A549 (cell line): ENCODE data around the gene FAM180B. TPM values are rescaled to one million over a fixed set of nuclear protein-coding genes. Genes with fewer than 3 reads are reported as not detected.

Experiments
- ATAC-seq, 2 experiments: fragments of 200-7000 bp in 1 of 2; fragments of >200 bp in 1 of 2; cut with Nextera tagmentation in 1 of 2; cut with Tn5 transposase in 1 of 2; 3 replicates each; pipeline versions ENCODE4 v1.8.0 to v1.9.1; 2018 to 2020; ENCODE audit warnings: mild to moderate bottlenecking in 1 of 2, moderate library complexity in 1 of 2
- CTCF ChIA-PET: fragments of 300-600 bp; sonication (Branson Sonifier 250); formaldehyde crosslinking; extraction: SDS; loops from one replicate; lab custom pipeline; 2021; ENCODE audit warnings: antibody characterized with exemption, inconsistent platforms; lab: Yijun Ruan, JAX
- POLR2A ChIA-PET: fragments of 350-600 bp; formaldehyde crosslinking; extraction: SDS; loops from one replicate; lab custom pipeline; 2021; ENCODE audit warnings: antibody characterized with exemption, inconsistent platforms; lab: Yijun Ruan, JAX
- DNase-seq, 2 experiments: peaks; one replicate each; pipeline versions ENCODE4 v3.0.0 to v3.0.0-alpha.2; 2011 to 2016; ENCODE audit warnings: low read depth in 1 of 2, low spot score in 1 of 2
- FAIRE-seq: peaks from 2 replicates; lab custom pipeline; 2011; peaks lifted over from hg19 to GRCh38; lab: Jason Lieb, UNC
- H3K27ac ChIP-seq, 2 experiments: fragments of >200 bp; sonication (Bioruptor Twin); formaldehyde crosslinking; 3 replicates each; pipeline ENCODE4 v1.5.1; 2016 to 2017
- H3K4me1 ChIP-seq: fragments of >200 bp; sonication (Bioruptor Twin); formaldehyde crosslinking; 3 replicates; pipeline ENCODE4 v1.6.1; 2016
- H3K4me2 ChIP-seq: fragments of >200 bp; sonication (Bioruptor Twin); formaldehyde crosslinking; 3 replicates; pipeline ENCODE4 v1.6.1; 2016
- H3K4me3 ChIP-seq: fragments of >200 bp; sonication (Bioruptor Twin); formaldehyde crosslinking; 3 replicates; pipeline ENCODE4 v1.5.1; 2016
- H3K9me3 ChIP-seq: fragments of >200 bp; sonication (Bioruptor Twin); formaldehyde crosslinking; 3 replicates; pipeline ENCODE4 v1.6.1; 2016
- ATOH8 ChIP-seq: fragments of 250-450 bp; sonication (Bioruptor Pico); IDR thresholded peaks from 2 replicates; pipeline ENCODE4 v1.5.0; 2020; ENCODE audit warnings: low read depth, mild to moderate bottlenecking, moderate library complexity
- BHLHE40 ChIP-seq: IDR thresholded peaks from 2 replicates; pipeline ENCODE4 v1.6.1; 2012; ENCODE audit warnings: low read depth, low read length, inconsistent platforms
- CBX2 ChIP-seq: fragments of 200-600 bp; sonication (generic); IDR thresholded peaks from 2 replicates; pipeline ENCODE4 v1.6.1; 2016; ENCODE audit warnings: low read depth, mild to moderate bottlenecking, borderline replicate concordance
- CBX8 ChIP-seq: fragments of 200-600 bp; sonication (generic); IDR thresholded peaks from 2 replicates; pipeline ENCODE4 v1.6.1; 2016
- CHD2 ChIP-seq: fragments of 150-350 bp; IDR thresholded peaks from 2 replicates; pipeline ENCODE4 v1.6.1; 2014; ENCODE audit warnings: low read length; ENCODE audit not compliant: partially characterized antibody
- ELK1 ChIP-seq: fragments of 150-350 bp; IDR thresholded peaks from 2 replicates; pipeline ENCODE4 v1.6.1; 2014; ENCODE audit warnings: low read depth, mild to moderate bottlenecking, low read length
- ESRRA ChIP-seq: fragments of 150-350 bp; IDR thresholded peaks from 2 replicates; pipeline ENCODE4 v1.6.1; 2014; ENCODE audit warnings: mild to moderate bottlenecking, low read length, borderline replicate concordance
- FOSL2 ChIP-seq, 2 experiments: fragments of 450-650 bp in 1 of 2; fragments of >200 bp in 1 of 2; sonication (Bioruptor Twin) in 1 of 2; formaldehyde crosslinking; IDR thresholded peaks; 2 replicates each; pipeline versions ENCODE4 v1.5.0 to v1.6.1; 2016 to 2020; ENCODE audit warnings: mild to moderate bottlenecking in 1 of 2, moderate library complexity in 1 of 2
- HDAC2 ChIP-seq: fragments of 200-600 bp; sonication (generic); IDR thresholded peaks from 2 replicates; pipeline ENCODE4 v1.6.1; 2016
- HMGXB4 ChIP-seq: fragments of 250-450 bp; sonication (Bioruptor Pico); IDR thresholded peaks from 2 replicates; pipeline ENCODE4 v1.5.0; 2021; ENCODE audit warnings: mild to moderate bottlenecking, moderate library complexity, borderline replicate concordance
- JUNB ChIP-seq: fragments of >200 bp; sonication (Bioruptor Twin); formaldehyde crosslinking; IDR thresholded peaks from 2 replicates; pipeline ENCODE4 v1.6.1; 2016
- KDM1A ChIP-seq: fragments of 200-600 bp; sonication (generic); IDR thresholded peaks from 2 replicates; pipeline ENCODE4 v1.6.1; 2016; ENCODE audit warnings: low read depth, mild to moderate bottlenecking
- MAZ ChIP-seq: fragments of 150-350 bp; IDR thresholded peaks from 2 replicates; pipeline ENCODE4 v1.6.1; 2014; ENCODE audit warnings: antibody characterized with exemption, low read depth, low read length, borderline replicate concordance
- NR3C1 ChIP-seq: fragments of >200 bp; sonication (Bioruptor Twin); formaldehyde crosslinking; IDR thresholded peaks from 3 replicates; pipeline ENCODE4 v1.6.1; 2017
- PHF8 ChIP-seq: fragments of 200-600 bp; sonication (generic); IDR thresholded peaks from 2 replicates; pipeline ENCODE4 v1.6.1; 2016; ENCODE audit warnings: low read depth, mild to moderate bottlenecking, antibody characterized with exemption, moderate library complexity, borderline replicate concordance
- POLR2A ChIP-seq: IDR thresholded peaks from 2 replicates; pipeline ENCODE4 v1.6.1; 2012; ENCODE audit warnings: mild to moderate bottlenecking, low read length
- POLR2AphosphoS2 ChIP-seq: conservative IDR thresholded peaks from 2 replicates; pipeline ENCODE4 v1.6.1; 2012; ENCODE audit warnings: low read length, improper control_type of control experiment, inconsistent platforms
- RARB ChIP-seq: fragments of 250-450 bp; sonication (Bioruptor Pico); IDR thresholded peaks from 2 replicates; pipeline ENCODE4 v1.8.0; 2021; ENCODE audit warnings: mild to moderate bottlenecking, moderate library complexity
- ZC3H11A ChIP-seq: fragments of 450-650 bp; IDR thresholded peaks from 2 replicates; pipeline ENCODE4 v1.6.1; 2014; ENCODE audit warnings: antibody characterized with exemption, mild to moderate bottlenecking
- ZSCAN20 ChIP-seq: fragments of 250-450 bp; sonication (Bioruptor Pico); IDR thresholded peaks from 2 replicates; pipeline ENCODE4 v1.8.0; 2022; ENCODE audit warnings: mild to moderate bottlenecking, moderate library complexity
- WGBS: methylation state at CpG from one replicate; pipeline ENCODE4 v1.1.6; 2017; ENCODE audit errors: missing lambda C conversion rate; 5-methylcytosine and 5-hydroxymethylcytosine counted together
- polyA plus RNA-seq, 4 experiments: library from polyadenylated mRNA; depleted of rRNA in 3 of 4; stranded (reverse); fragments of >200 nt; fragmentation: RNase III in 1 of 4; extraction: RNeasy Plus Mini Kit Qiagen cat#74134 plus additional on column Dnase treatment in 1 of 4; gene quantifications; 2 replicates in 3 of 4; 3 replicates in 1 of 4; pipeline ENCODE4 v1.2.3, GENCODE V29; 2011 to 2017
- TF ChIP-seq, protein P1 (sequence below): fragments of 200-600 bp; sonication (generic); IDR thresholded peaks from 2 replicates; pipeline ENCODE4 v1.6.1; 2016; ENCODE audit warnings: antibody characterized with exemption, mild to moderate bottlenecking, moderate library complexity
- TF ChIP-seq, protein P2 (sequence below): IDR thresholded peaks from 2 replicates; pipeline ENCODE4 v1.6.1; 2012

FAM180B gene
- polyA plus RNA-seq, 2 of the 4 experiments (the other 2 are of a cell fraction) = not detected

- TF ChIP-seq CBX8 = no peak
- no peak for TF ChIP-seq POLR2A
- no peak for TF ChIP-seq RARB (CRISPR knock-in tag)
- TF ChIP-seq HDAC2 = no peak
- TF ChIP-seq, protein P1, sequence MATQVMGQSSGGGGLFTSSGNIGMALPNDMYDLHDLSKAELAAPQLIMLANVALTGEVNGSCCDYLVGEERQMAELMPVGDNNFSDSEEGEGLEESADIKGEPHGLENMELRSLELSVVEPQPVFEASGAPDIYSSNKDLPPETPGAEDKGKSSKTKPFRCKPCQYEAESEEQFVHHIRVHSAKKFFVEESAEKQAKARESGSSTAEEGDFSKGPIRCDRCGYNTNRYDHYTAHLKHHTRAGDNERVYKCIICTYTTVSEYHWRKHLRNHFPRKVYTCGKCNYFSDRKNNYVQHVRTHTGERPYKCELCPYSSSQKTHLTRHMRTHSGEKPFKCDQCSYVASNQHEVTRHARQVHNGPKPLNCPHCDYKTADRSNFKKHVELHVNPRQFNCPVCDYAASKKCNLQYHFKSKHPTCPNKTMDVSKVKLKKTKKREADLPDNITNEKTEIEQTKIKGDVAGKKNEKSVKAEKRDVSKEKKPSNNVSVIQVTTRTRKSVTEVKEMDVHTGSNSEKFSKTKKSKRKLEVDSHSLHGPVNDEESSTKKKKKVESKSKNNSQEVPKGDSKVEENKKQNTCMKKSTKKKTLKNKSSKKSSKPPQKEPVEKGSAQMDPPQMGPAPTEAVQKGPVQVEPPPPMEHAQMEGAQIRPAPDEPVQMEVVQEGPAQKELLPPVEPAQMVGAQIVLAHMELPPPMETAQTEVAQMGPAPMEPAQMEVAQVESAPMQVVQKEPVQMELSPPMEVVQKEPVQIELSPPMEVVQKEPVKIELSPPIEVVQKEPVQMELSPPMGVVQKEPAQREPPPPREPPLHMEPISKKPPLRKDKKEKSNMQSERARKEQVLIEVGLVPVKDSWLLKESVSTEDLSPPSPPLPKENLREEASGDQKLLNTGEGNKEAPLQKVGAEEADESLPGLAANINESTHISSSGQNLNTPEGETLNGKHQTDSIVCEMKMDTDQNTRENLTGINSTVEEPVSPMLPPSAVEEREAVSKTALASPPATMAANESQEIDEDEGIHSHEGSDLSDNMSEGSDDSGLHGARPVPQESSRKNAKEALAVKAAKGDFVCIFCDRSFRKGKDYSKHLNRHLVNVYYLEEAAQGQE = no peak
- TF ChIP-seq JUNB = no peak
- TF ChIP-seq NR3C1 = no peak
- TF ChIP-seq, all 56 proteins: peak for 0
These were observed 30.9 kb downstream of the FAM180B start (continued) for GRCh38 chr11:47617417-47617809.

DNA sequence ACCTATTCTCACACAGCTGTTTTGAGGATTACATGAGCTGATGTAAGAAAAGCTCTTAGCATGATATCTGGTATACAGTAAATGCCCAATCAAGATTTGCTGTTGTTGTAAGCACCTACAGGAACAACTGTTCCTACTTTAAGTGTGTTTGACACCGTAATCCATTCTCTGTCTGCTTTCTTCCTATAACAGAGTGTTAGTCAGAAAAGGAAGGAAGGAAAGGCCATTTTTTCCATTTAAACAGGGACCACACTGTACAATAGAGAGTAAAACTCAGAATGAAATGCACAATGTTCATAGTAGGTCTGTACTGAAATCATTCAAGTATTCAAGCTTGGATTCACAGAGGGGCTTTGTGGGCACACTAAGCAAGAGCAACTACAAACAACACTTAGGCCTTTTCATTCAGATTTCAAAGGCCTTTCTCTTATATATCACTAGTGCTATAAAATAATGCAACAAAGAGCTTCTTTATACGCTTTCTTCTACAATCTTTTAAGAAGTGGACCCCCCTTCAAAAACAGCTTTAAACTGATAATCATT is 34.4 kb downstream of the FAM180B start:
- no peak for ATAC-seq
- WGBS = 95% methylated on average over 2 of the region's 2 CpGs

More for the DNA sequence above, 34.4 kb downstream of the FAM180B start:
- no peak for TF ChIP-seq CHD2
- no peak for TF ChIP-seq ZC3H11A
- no peak for TF ChIP-seq RARB (CRISPR knock-in tag)
- TF ChIP-seq MAZ = no peak
- TF ChIP-seq JUNB = no peak
- TF ChIP-seq ELK1 = no peak
- no peak for TF ChIP-seq HMGXB4 (CRISPR knock-in tag)
- no peak for TF ChIP-seq CBX2
- no peak for TF ChIP-seq FOSL2 (IDR thresholded peaks at IDR 0.05)
- no peak for TF ChIP-seq FOSL2 (CRISPR knock-in tag; IDR thresholded peaks at IDR 0.05)
- TF ChIP-seq KDM1A = no peak
- no peak for TF ChIP-seq PHF8
- TF ChIP-seq, protein P2, sequence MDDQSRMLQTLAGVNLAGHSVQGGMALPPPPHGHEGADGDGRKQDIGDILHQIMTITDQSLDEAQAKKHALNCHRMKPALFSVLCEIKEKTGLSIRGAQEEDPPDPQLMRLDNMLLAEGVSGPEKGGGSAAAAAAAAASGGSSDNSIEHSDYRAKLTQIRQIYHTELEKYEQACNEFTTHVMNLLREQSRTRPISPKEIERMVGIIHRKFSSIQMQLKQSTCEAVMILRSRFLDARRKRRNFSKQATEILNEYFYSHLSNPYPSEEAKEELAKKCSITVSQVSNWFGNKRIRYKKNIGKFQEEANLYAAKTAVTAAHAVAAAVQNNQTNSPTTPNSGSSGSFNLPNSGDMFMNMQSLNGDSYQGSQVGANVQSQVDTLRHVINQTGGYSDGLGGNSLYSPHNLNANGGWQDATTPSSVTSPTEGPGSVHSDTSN = no peak
- TF ChIP-seq POLR2AphosphoS2 = no peak
- no peak for TF ChIP-seq BHLHE40
- TF ChIP-seq ATOH8 = no peak
- TF ChIP-seq ESRRA = no peak
- no peak for TF ChIP-seq ZSCAN20 (CRISPR knock-in tag)
- TF ChIP-seq NR3C1 = no peak
- TF ChIP-seq, all 56 proteins: peak for 0
- CTCF ChIA-PET = interaction anchor here (0.9 to 1.9 kb wide), 3 partner anchors 11 to 246 kb away, joined by 3 to 6 read pairs (median 5); no protein-coding TSS in a partner anchor
- POLR2A ChIA-PET = no interaction called here
- no peak for FAIRE-seq
- no peak overlapping the region for H3K4me3 ChIP-seq
- H3K27ac ChIP-seq = no peak overlapping the region
- no peaks in the 10 kb centered on the region for H3K4me1 ChIP-seq
- H3K9me3 ChIP-seq = no peaks in the 10 kb centered on the region
- H3K4me2 ChIP-seq = no peak overlapping the region
- DNase-seq = no peak
